A549 (cell line): Measurements from ENCODE around the gene LHX2. TPM values are rescaled to one million over a fixed set of nuclear protein-coding genes. Genes with fewer than 3 reads are reported as not detected.

Experiments used
- ATAC-seq, 2 experiments: fragments of 200-7000 bp in 1 of 2; fragments of >200 bp in 1 of 2; cut with Nextera tagmentation in 1 of 2; cut with Tn5 transposase in 1 of 2; 3 replicates each; pipeline versions ENCODE4 v1.8.0 to v1.9.1; 2018 to 2020; ENCODE audit warnings: mild to moderate bottlenecking in 1 of 2, moderate library complexity in 1 of 2
- CTCF ChIA-PET: fragments of 300-600 bp; sonication (Branson Sonifier 250); formaldehyde crosslinking; extraction: SDS; loops from one replicate; lab custom pipeline; 2021; ENCODE audit warnings: antibody characterized with exemption, inconsistent platforms; lab: Yijun Ruan, JAX
- POLR2A ChIA-PET: fragments of 350-600 bp; formaldehyde crosslinking; extraction: SDS; loops from one replicate; lab custom pipeline; 2021; ENCODE audit warnings: antibody characterized with exemption, inconsistent platforms; lab: Yijun Ruan, JAX
- DNase-seq, 2 experiments: peaks; one replicate each; pipeline versions ENCODE4 v3.0.0 to v3.0.0-alpha.2; 2011 to 2016; ENCODE audit warnings: low read depth in 1 of 2, low spot score in 1 of 2
- FAIRE-seq: peaks from 2 replicates; lab custom pipeline; 2011; peaks lifted over from hg19 to GRCh38; lab: Jason Lieb, UNC
- H3K27ac ChIP-seq, 2 experiments: fragments of >200 bp; sonication (Bioruptor Twin); formaldehyde crosslinking; 3 replicates each; pipeline ENCODE4 v1.5.1; 2016 to 2017
- H3K4me1 ChIP-seq: fragments of >200 bp; sonication (Bioruptor Twin); formaldehyde crosslinking; 3 replicates; pipeline ENCODE4 v1.6.1; 2016
- H3K4me2 ChIP-seq: fragments of >200 bp; sonication (Bioruptor Twin); formaldehyde crosslinking; 3 replicates; pipeline ENCODE4 v1.6.1; 2016
- H3K4me3 ChIP-seq: fragments of >200 bp; sonication (Bioruptor Twin); formaldehyde crosslinking; 3 replicates; pipeline ENCODE4 v1.5.1; 2016
- H3K9me3 ChIP-seq: fragments of >200 bp; sonication (Bioruptor Twin); formaldehyde crosslinking; 3 replicates; pipeline ENCODE4 v1.6.1; 2016
- BHLHE40 ChIP-seq: IDR thresholded peaks from 2 replicates; pipeline ENCODE4 v1.6.1; 2012; ENCODE audit warnings: low read depth, low read length, inconsistent platforms
- CBX2 ChIP-seq: fragments of 200-600 bp; sonication (generic); IDR thresholded peaks from 2 replicates; pipeline ENCODE4 v1.6.1; 2016; ENCODE audit warnings: low read depth, mild to moderate bottlenecking, borderline replicate concordance
- CBX8 ChIP-seq: fragments of 200-600 bp; sonication (generic); IDR thresholded peaks from 2 replicates; pipeline ENCODE4 v1.6.1; 2016
- CHD2 ChIP-seq: fragments of 150-350 bp; IDR thresholded peaks from 2 replicates; pipeline ENCODE4 v1.6.1; 2014; ENCODE audit warnings: low read length; ENCODE audit not compliant: partially characterized antibody
- CHD4 ChIP-seq: fragments of 200-600 bp; sonication (generic); IDR thresholded peaks from 2 replicates; pipeline ENCODE4 v1.6.1; 2016; ENCODE audit warnings: antibody characterized with exemption, mild to moderate bottlenecking, borderline replicate concordance
- E2F6 ChIP-seq: IDR thresholded peaks from 2 replicates; pipeline ENCODE4 v1.6.1; 2012; ENCODE audit warnings: low read depth, borderline replicate concordance
- EHMT2 ChIP-seq: fragments of 200-600 bp; sonication (generic); IDR thresholded peaks from 2 replicates; pipeline ENCODE4 v1.6.1; 2016; ENCODE audit warnings: antibody characterized with exemption, low read depth, mild to moderate bottlenecking, moderate library complexity
- ELK1 ChIP-seq: fragments of 150-350 bp; IDR thresholded peaks from 2 replicates; pipeline ENCODE4 v1.6.1; 2014; ENCODE audit warnings: low read depth, mild to moderate bottlenecking, low read length
- EP300 ChIP-seq, 2 experiments: fragments of >200 bp; sonication (Bioruptor Twin); formaldehyde crosslinking; IDR thresholded peaks; 2 replicates in 1 of 2; 3 replicates in 1 of 2; pipeline ENCODE4 v1.6.1; 2016 to 2017
- JUN ChIP-seq, 2 experiments: fragments of >200 bp; sonication (Bioruptor Twin); formaldehyde crosslinking; IDR thresholded peaks; 2 replicates in 1 of 2; 3 replicates in 1 of 2; pipeline ENCODE4 v1.6.1; 2016 to 2017
- MAFK ChIP-seq: fragments of 450-650 bp; IDR thresholded peaks from 2 replicates; pipeline ENCODE4 v1.6.1; 2014; ENCODE audit not compliant: partially characterized antibody
- NFE2L2 ChIP-seq: fragments of 150-350 bp; conservative IDR thresholded peaks from 2 replicates; pipeline ENCODE4 v1.6.1; 2014; ENCODE audit warnings: low read length
- RCOR1 ChIP-seq: fragments of 150-350 bp; IDR thresholded peaks from 2 replicates; pipeline ENCODE4 v1.6.1; 2014; ENCODE audit warnings: antibody characterized with exemption, low read length, low read depth
- REST ChIP-seq: fragments of 200-600 bp; sonication (generic); IDR thresholded peaks from 2 replicates; pipeline ENCODE4 v1.6.1; 2016; ENCODE audit warnings: antibody characterized with exemption, mild to moderate bottlenecking, moderate library complexity
- RFX5 ChIP-seq: fragments of 450-650 bp; IDR thresholded peaks from 2 replicates; pipeline ENCODE4 v1.7.1; 2014; ENCODE audit warnings: antibody characterized with exemption, mild to moderate bottlenecking, moderate library complexity
- SREBF2 ChIP-seq: fragments of 450-650 bp; IDR thresholded peaks from 2 replicates; pipeline ENCODE4 v1.6.1; 2014; ENCODE audit warnings: mild to moderate bottlenecking, moderate library complexity
- TP53 ChIP-seq: fragments of 250-450 bp; sonication (Bioruptor Pico); IDR thresholded peaks from 2 replicates; pipeline ENCODE4 v1.5.0; 2021; ENCODE audit warnings: mild to moderate bottlenecking, moderate library complexity
- ZC3H11A ChIP-seq: fragments of 450-650 bp; IDR thresholded peaks from 2 replicates; pipeline ENCODE4 v1.6.1; 2014; ENCODE audit warnings: antibody characterized with exemption, mild to moderate bottlenecking
- ZNF302 ChIP-seq: fragments of 250-450 bp; sonication (Bioruptor Pico); IDR thresholded peaks from 2 replicates; pipeline ENCODE4 v1.9.0; 2021; ENCODE audit warnings: inconsistent platforms, mild to moderate bottlenecking, moderate library complexity
- WGBS: methylation state at CpG from one replicate; pipeline ENCODE4 v1.1.6; 2017; ENCODE audit errors: missing lambda C conversion rate; 5-methylcytosine and 5-hydroxymethylcytosine counted together
- polyA plus RNA-seq, 4 experiments: library from polyadenylated mRNA; depleted of rRNA in 3 of 4; stranded (reverse); fragments of >200 nt; fragmentation: RNase III in 1 of 4; extraction: RNeasy Plus Mini Kit Qiagen cat#74134 plus additional on column Dnase treatment in 1 of 4; gene quantifications; 2 replicates in 3 of 4; 3 replicates in 1 of 4; pipeline ENCODE4 v1.2.3, GENCODE V29; 2011 to 2017

Gene LHX2
- polyA plus RNA-seq, 2 of the 4 experiments (the other 2 are of a cell fraction), result 2.4 to 4.4 TPM

- ChIA-PET CTCF (interaction anchor here (0.9 to 1.0 kb wide), 2 partner anchors 11 to 41 kb away, joined by 3 to 4 read pairs; partner anchors contain the start of gene LHX2), POLR2A (no interaction called here)
- Histone ChIP-seq H3K4me3 (peak overlapping the region; percentile 70), H3K4me2 (peak overlapping the region; percentile 100), H3K27ac (peak overlapping the region; percentile 48 to 83; a peak in 5 of 6 replicates), H3K9me3 (no peaks in the 10 kb centered on the region), H3K4me1 (no peaks in the 10 kb centered on the region)
- TF ChIP-seq MAFK (no peak), JUN (IDR thresholded peaks at IDR 0.05) (no peak), RFX5 (no peak), EP300 (IDR thresholded peaks at IDR 0.05) (no peak), E2F6 (no peak)
- DNase-seq (peak in 1 of 2 experiments; percentile 15), FAIRE-seq (no peak), ATAC-seq (peak; percentile 48 to 58; a peak in 5 of 6 replicates)
- 5% methylated on average over 8 of the region's 35 CpGs for WGBS
These were observed 11.3 kb upstream of the LHX2 start for GRCh38 chr9:124000161-124000783.

- DNase-seq (no peak), ATAC-seq (peak in 1 of 2 experiments; percentile 7; a peak in 1 of 6 replicates), FAIRE-seq (no peak)
- no peak overlapping the region for H3K4me3 ChIP-seq
- no peak for TF ChIP-seq TP53 (CRISPR knock-in tag)
- no peak for TF ChIP-seq ZC3H11A
- TF ChIP-seq REST, result no peak
- TF ChIP-seq CBX8, result peak; percentile 74; the same call in 1 of the 2 replicates
- TF ChIP-seq EHMT2, result no peak
- 35% methylated on average over 15 of the region's 15 CpGs for WGBS
- CTCF ChIA-PET, result interaction anchor here (0.9 to 1.0 kb wide), 2 partner anchors 10 to 40 kb away, joined by 3 to 4 read pairs; partner anchors contain the start of gene LHX2
- H3K4me1 ChIP-seq, result no peaks in the 10 kb centered on the region
- H3K9me3 ChIP-seq, result no peaks in the 10 kb centered on the region
- peak overlapping the region; percentile 100; the same call in 1 of the 3 replicates for H3K4me2 ChIP-seq
- POLR2A ChIA-PET, result no interaction called here
- H3K27ac ChIP-seq, result no peak overlapping the region
These were observed 10.6 kb upstream of the LHX2 start for GRCh38 chr9:124000784-124001457.

- ATAC-seq, result no peak
- H3K9me3 ChIP-seq, result no peaks in the 10 kb centered on the region
- no peak for FAIRE-seq
- no peak for TF ChIP-seq SREBF2
- TF ChIP-seq CHD2, result no peak
- no peak for TF ChIP-seq CBX2
- no peak for TF ChIP-seq ZNF302 (CRISPR knock-in tag)
- TF ChIP-seq BHLHE40, result no peak
- TF ChIP-seq ELK1, result no peak
- TF ChIP-seq CHD4, result no peak
- TF ChIP-seq REST, result no peak
- no peak for TF ChIP-seq NFE2L2
- TF ChIP-seq EHMT2, result no peak
- TF ChIP-seq RCOR1, result no peak
- no peak for TF ChIP-seq JUN (IDR thresholded peaks at IDR 0.05)
- no peak for DNase-seq
- H3K4me2 ChIP-seq, result no peak overlapping the region
- CTCF ChIA-PET, result interaction anchor here (0.9 kb wide), 1 partner anchor 40 kb away, joined by 3 read pairs; no protein-coding TSS in a partner anchor
- POLR2A ChIA-PET, result no interaction called here
- H3K4me1 ChIP-seq, result no peaks in the 10 kb centered on the region
- no peak overlapping the region for H3K27ac ChIP-seq
- WGBS, result 49% methylated on average over 3 of the region's 6 CpGs
- H3K4me3 ChIP-seq, result no peak overlapping the region
These were observed 10.1 kb upstream of the LHX2 start for GRCh38 chr9:124001458-124001799.
